ENCODE measurements around the gene SP140L. TPM values are rescaled to one million over a fixed set of nuclear protein-coding genes. Genes with fewer than 3 reads are reported as not detected.

The SP140L gene
- polyA plus RNA-seq, 1 of the 3 experiments (the other 2 are of a cell fraction): 13.5 TPM

DNA sequence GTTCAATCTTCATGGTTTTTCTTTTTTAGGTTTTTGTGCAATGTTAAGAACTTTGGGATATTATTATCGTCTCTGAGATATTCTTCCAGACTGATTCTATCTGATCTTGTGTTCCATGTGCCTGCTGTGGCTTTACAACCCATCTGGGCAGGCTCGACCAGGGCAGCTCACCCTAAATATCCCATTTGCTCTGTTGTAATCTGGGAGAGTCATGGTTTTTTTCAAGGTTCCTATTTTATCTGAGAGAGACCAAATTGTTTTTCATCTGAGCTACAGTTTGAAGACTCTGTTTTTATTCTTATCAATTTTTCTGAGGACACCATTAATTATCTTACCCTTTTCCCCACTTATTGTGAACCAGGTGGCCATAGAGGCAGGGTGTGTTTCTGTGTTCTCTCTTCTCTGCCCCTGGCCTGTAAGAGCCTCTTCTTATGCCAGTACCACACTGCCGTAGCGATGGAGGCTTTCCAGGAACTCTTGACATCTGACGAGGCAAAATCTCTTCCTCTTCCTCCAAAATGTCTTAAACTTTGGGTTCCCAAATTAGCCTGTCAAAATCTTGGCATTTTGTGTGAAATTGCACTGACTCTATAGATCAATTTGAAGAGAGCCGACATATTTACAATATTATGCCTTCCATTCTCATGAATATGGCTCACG is 3.1 kb downstream of the SP140L start (continued):
- TF ChIP-seq, protein P1, sequence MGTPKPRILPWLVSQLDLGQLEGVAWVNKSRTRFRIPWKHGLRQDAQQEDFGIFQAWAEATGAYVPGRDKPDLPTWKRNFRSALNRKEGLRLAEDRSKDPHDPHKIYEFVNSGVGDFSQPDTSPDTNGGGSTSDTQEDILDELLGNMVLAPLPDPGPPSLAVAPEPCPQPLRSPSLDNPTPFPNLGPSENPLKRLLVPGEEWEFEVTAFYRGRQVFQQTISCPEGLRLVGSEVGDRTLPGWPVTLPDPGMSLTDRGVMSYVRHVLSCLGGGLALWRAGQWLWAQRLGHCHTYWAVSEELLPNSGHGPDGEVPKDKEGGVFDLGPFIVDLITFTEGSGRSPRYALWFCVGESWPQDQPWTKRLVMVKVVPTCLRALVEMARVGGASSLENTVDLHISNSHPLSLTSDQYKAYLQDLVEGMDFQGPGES (IDR thresholded peaks at IDR 0.05; ENCODE audit: low read depth, low read length): no peak

DNA sequence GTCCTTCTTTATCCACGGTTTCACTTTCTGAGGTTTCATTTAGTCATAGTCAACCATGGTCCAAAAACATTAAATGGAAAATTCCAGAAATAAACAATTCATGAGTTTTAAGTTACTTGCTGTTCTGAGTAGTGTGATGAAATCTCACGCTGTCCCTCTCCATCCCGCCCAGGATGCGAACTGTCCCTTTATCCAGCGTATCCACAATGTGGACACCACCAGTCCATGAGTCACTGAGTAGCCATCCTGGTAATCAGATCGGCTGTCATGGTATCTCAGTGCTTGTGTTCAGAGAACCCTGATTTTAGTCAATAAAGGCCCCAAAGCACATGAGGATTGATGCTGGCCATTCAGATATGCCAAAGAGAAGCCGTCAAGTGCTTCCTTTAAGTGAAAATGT is 3.7 kb downstream of the SP140L start:
- peaks cover 0 to 14% of the 10 kb centered on the region in 2 experiments for H3K36me3 ChIP-seq (replicated peaks in 1 of 2; ENCODE audit: control insufficient read depth in 1 of 2, insufficient read depth in 2 of 2, low read length in 1 of 2)
- 17% methylated on average over 7 of the region's 7 CpGs for WGBS (ENCODE audit: low lambda C conversion rate)
- peaks cover 12% of the 10 kb centered on the region for H3F3A ChIP-seq (replicated peaks; ENCODE audit: insufficient read depth)
- no peaks in the 10 kb centered on the region for H4K20me1 ChIP-seq (ENCODE audit: insufficient read depth)
- CTCF ChIA-PET: no interaction called here
- H3K79me2 ChIP-seq (ENCODE audit: insufficient read depth): peaks cover 71% of the 10 kb centered on the region
- peak overlapping the region; percentile 32; the same call in 1 of the 2 replicates for H3K9ac ChIP-seq
- peak overlapping the region; percentile 17 to 51; a peak in 3 of 4 replicates for H3K4me3 ChIP-seq (ENCODE audit: low read depth in 2 of 2, low read length in 1 of 2)
- H3K4me2 ChIP-seq: peak overlapping the region; percentile 86
- no peak for DNase-seq
- H3K4me1 ChIP-seq (ENCODE audit: control insufficient read depth in 1 of 2, insufficient read depth in 2 of 2, low read depth in 1 of 2, low read length in 1 of 2): peaks cover 0 to 15% of the 10 kb centered on the region in 2 experiments; a peak in 2 of 4 replicates
- H3K27me3 ChIP-seq (ENCODE audit: insufficient read depth): no peaks in the 10 kb centered on the region
- H3K27ac ChIP-seq (ENCODE audit: low read depth in 2 of 2, low read length in 1 of 2): peak overlapping the region in 1 of 2 experiments; percentile 72; a peak in 2 of 4 replicates
- 0 out of 2 replicates have a peak overlapping the region, but pooled peaks have one; percentile 25 for H2AFZ ChIP-seq (ENCODE audit: low read depth)
- TF ChIP-seq, protein P2, sequence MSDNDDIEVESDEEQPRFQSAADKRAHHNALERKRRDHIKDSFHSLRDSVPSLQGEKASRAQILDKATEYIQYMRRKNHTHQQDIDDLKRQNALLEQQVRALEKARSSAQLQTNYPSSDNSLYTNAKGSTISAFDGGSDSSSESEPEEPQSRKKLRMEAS (IDR thresholded peaks at IDR 0.05; ENCODE audit: low read depth): peak; percentile 71
- TF ChIP-seq, protein P3, sequence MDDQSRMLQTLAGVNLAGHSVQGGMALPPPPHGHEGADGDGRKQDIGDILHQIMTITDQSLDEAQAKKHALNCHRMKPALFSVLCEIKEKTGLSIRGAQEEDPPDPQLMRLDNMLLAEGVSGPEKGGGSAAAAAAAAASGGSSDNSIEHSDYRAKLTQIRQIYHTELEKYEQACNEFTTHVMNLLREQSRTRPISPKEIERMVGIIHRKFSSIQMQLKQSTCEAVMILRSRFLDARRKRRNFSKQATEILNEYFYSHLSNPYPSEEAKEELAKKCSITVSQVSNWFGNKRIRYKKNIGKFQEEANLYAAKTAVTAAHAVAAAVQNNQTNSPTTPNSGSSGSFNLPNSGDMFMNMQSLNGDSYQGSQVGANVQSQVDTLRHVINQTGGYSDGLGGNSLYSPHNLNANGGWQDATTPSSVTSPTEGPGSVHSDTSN (IDR thresholded peaks at IDR 0.05): peak; percentile 66
- TF ChIP-seq, protein P4, sequence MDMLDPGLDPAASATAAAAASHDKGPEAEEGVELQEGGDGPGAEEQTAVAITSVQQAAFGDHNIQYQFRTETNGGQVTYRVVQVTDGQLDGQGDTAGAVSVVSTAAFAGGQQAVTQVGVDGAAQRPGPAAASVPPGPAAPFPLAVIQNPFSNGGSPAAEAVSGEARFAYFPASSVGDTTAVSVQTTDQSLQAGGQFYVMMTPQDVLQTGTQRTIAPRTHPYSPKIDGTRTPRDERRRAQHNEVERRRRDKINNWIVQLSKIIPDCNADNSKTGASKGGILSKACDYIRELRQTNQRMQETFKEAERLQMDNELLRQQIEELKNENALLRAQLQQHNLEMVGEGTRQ (IDR thresholded peaks at IDR 0.05; ENCODE audit: borderline replicate concordance, low read depth, low read length): no peak
- TF ChIP-seq POLR2AphosphoS5 (IDR thresholded peaks at IDR 0.05; ENCODE audit: low read depth, low read length) (peak; percentile 19; the same call in 1 of the 2 replicates), FOSL2 (IDR thresholded peaks at IDR 0.05; ENCODE audit: borderline replicate concordance, low read depth) (peak; percentile 68; the same call in 1 of the 2 replicates), JUND (IDR thresholded peaks at IDR 0.05) (peak; percentile 68), NFIC (IDR thresholded peaks at IDR 0.05; ENCODE audit: borderline replicate concordance) (no peak), SMC3 (IDR thresholded peaks at IDR 0.05; ENCODE audit: low read depth, low read length) (no peak), NRF1 (IDR thresholded peaks at IDR 0.05; ENCODE audit: low read depth, low read length) (no peak), TCF12 (IDR thresholded peaks at IDR 0.05) (peak; percentile 70), SIN3A (IDR thresholded peaks at IDR 0.05; ENCODE audit: borderline replicate concordance, low read depth, low read length) (peak; percentile 53; the same call in 1 of the 2 replicates)
- POLR2A ChIA-PET: no interaction called here
- H3K9me3 ChIP-seq: no peaks in the 10 kb centered on the region
- H3K9me2 ChIP-seq: no peaks in the 10 kb centered on the region

Data from SK-N-SH (cell line).